H1 (cell line): ENCODE results near the gene PTGER3. TPM values are rescaled to one million over a fixed set of nuclear protein-coding genes. Genes with fewer than 3 reads are reported as not detected.

Experiments
- CTCF ChIA-PET: fragments of 300-600 bp; sonication (Branson Sonifier 250); formaldehyde crosslinking; loops from one replicate; lab custom pipeline; 2021; ENCODE audit not compliant: partially characterized antibody; lab: Charles Lee
- POLR2A ChIA-PET: fragments of 300-600 bp; sonication (Branson Sonifier 250); formaldehyde crosslinking; loops from one replicate; lab custom pipeline; 2021; ENCODE audit warnings: inconsistent platforms; ENCODE audit not compliant: partially characterized antibody; lab: Charles Lee
- DNase-seq, 2 experiments: peaks; one replicate each; pipeline versions ENCODE4 v3.0.0 to v3.0.0-alpha.2; 2010 to 2022; ENCODE audit warnings: low spot score in 2 of 2, low read depth in 1 of 2, mixed read lengths in 1 of 2
- FAIRE-seq: peaks from 2 replicates; lab custom pipeline; 2011; peaks lifted over from hg19 to GRCh38; lab: Jason Lieb, UNC
- H2AFZ ChIP-seq: 2 replicates; pipeline ENCODE4 v1.8.1; 2012; ENCODE audit warnings: low read length, inconsistent platforms
- H2AK5ac ChIP-seq: 2 replicates; pipeline ENCODE4 v1.6.1; 2013; ENCODE audit warnings: low read depth, low read length
- H2BK120ac ChIP-seq: replicated peaks from 2 replicates; pipeline ENCODE3; 2013; ENCODE audit warnings: low read depth, low read length, inconsistent platforms
- H2BK12ac ChIP-seq: 2 replicates; pipeline ENCODE4 v1.6.1; 2013; ENCODE audit warnings: low read depth, low read length
- H2BK15ac ChIP-seq: 2 replicates; pipeline ENCODE4 v1.6.1; 2013; ENCODE audit warnings: low read length
- H2BK20ac ChIP-seq: 2 replicates; pipeline ENCODE4 v1.6.1; 2013; ENCODE audit warnings: low read length
- H2BK5ac ChIP-seq: 2 replicates; pipeline ENCODE4 v1.6.1; 2013; ENCODE audit warnings: low read depth, low read length
- H3K14ac ChIP-seq: 2 replicates; pipeline ENCODE4 v1.6.1; 2013; ENCODE audit warnings: inconsistent platforms; ENCODE audit not compliant: insufficient read length
- H3K18ac ChIP-seq: 2 replicates; pipeline ENCODE4 v1.6.1; 2013; ENCODE audit warnings: low read length; ENCODE audit errors: extremely low read depth
- H3K23ac ChIP-seq: 2 replicates; pipeline ENCODE4 v1.6.1; 2013; ENCODE audit warnings: inconsistent platforms; ENCODE audit not compliant: insufficient read length
- H3K23me2 ChIP-seq: 2 replicates; pipeline ENCODE4 v1.6.1; 2013; ENCODE audit warnings: low read depth, low read length
- H3K27ac ChIP-seq: 2 replicates; pipeline ENCODE4 v1.6.1; 2011; ENCODE audit warnings: low read depth, low read length, inconsistent platforms
- H3K27me3 ChIP-seq, 4 experiments: replicated peaks in 1 of 4; 1 replicate in 1 of 4; 2 replicates in 3 of 4; pipeline versions ENCODE4 v1.6.1 to v1.8.1; 2011 to 2013; ENCODE audit warnings: low read length in 3 of 4, mild to moderate bottlenecking in 3 of 4, inconsistent platforms in 2 of 4, mixed read lengths in 2 of 4, moderate library complexity in 1 of 4; ENCODE audit not compliant: control insufficient read depth in 3 of 4, insufficient read depth in 3 of 4; ENCODE audit errors: extremely low read depth in 1 of 4
- H3K36me3 ChIP-seq, 4 experiments: 2 replicates each; pipeline versions ENCODE4 v1.6.1 to v1.8.1; 2011 to 2013; ENCODE audit warnings: mild to moderate bottlenecking in 4 of 4, low read length in 3 of 4, moderate library complexity in 2 of 4, control low read depth in 1 of 4, inconsistent platforms in 1 of 4; ENCODE audit not compliant: insufficient read depth in 4 of 4, control insufficient read depth in 2 of 4
- H3K4ac ChIP-seq: replicated peaks from 2 replicates; pipeline ENCODE3; 2013; ENCODE audit warnings: low read length, low read depth, mixed read lengths, inconsistent platforms; ENCODE audit not compliant: insufficient read length
- H3K4me1 ChIP-seq, 4 experiments: replicated peaks in 1 of 4; 1 replicate in 1 of 4; 2 replicates in 3 of 4; pipeline versions ENCODE4 v1.6.1 to v1.8.1; 2011 to 2013; ENCODE audit warnings: low read length in 3 of 4, inconsistent platforms in 2 of 4, mixed read lengths in 1 of 4; ENCODE audit not compliant: insufficient read depth in 4 of 4, control insufficient read depth in 3 of 4
- H3K4me2 ChIP-seq, 2 experiments: 2 replicates each; pipeline versions ENCODE4 v1.6.1 to v1.8.1; 2011 to 2013; ENCODE audit warnings: low read depth in 2 of 2, low read length in 2 of 2, control low read depth in 1 of 2, inconsistent platforms in 1 of 2, mild to moderate bottlenecking in 1 of 2; ENCODE audit not compliant: insufficient read depth in 1 of 2
- H3K4me3 ChIP-seq, 4 experiments: fragments of 200-600, 300-600 bp in 1 of 4; sonication (generic), shearing (Covaris generic), sonication (Bioruptor Twin) in 1 of 4; 2 replicates each; pipeline versions ENCODE4 v1.5.1 to v1.8.1; 2011 to 2016; ENCODE audit warnings: low read length in 4 of 4, low read depth in 3 of 4, control low read depth in 2 of 4, inconsistent platforms in 2 of 4, mild to moderate bottlenecking in 2 of 4, mixed read lengths in 1 of 4, moderate library complexity in 1 of 4; ENCODE audit not compliant: insufficient read depth in 2 of 4; ENCODE audit errors: extremely low read depth in 1 of 4
- H3K56ac ChIP-seq: replicated peaks from 2 replicates; pipeline ENCODE3; 2013; ENCODE audit warnings: low read depth, mild to moderate bottlenecking, mixed read lengths, low read length, inconsistent platforms; ENCODE audit not compliant: insufficient read length
- H3K79me1 ChIP-seq: 2 replicates; pipeline ENCODE4 v1.6.1; 2013; ENCODE audit warnings: low read depth, low read length, control low read depth
- H3K79me2 ChIP-seq, 2 experiments: 2 replicates each; pipeline versions ENCODE4 v1.6.1 to v1.8.1; 2012 to 2013; ENCODE audit warnings: low read length in 2 of 2, mild to moderate bottlenecking in 2 of 2, inconsistent platforms in 1 of 2; ENCODE audit not compliant: insufficient read depth in 2 of 2, control insufficient read depth in 1 of 2
- H3K9ac ChIP-seq, 4 experiments: replicated peaks in 1 of 4; 1 replicate in 1 of 4; 2 replicates in 3 of 4; pipeline versions ENCODE4 v1.6.1 to v1.8.1; 2011 to 2013; ENCODE audit warnings: low read depth in 3 of 4, low read length in 3 of 4, control low read depth in 2 of 4, mild to moderate bottlenecking in 2 of 4, moderate library complexity in 2 of 4, inconsistent platforms in 1 of 4; ENCODE audit errors: extremely low read depth in 1 of 4
- H3K9me3 ChIP-seq, 2 experiments: 2 replicates each; pipeline versions ENCODE4 v1.6.1 to v1.8.1; 2012 to 2013; ENCODE audit warnings: mild to moderate bottlenecking in 2 of 2, moderate library complexity in 2 of 2, control low read depth in 1 of 2, inconsistent platforms in 1 of 2, low read depth in 1 of 2, low read length in 1 of 2, mixed read lengths in 1 of 2; ENCODE audit not compliant: insufficient read depth in 2 of 2
- H4K20me1 ChIP-seq, 2 experiments: replicated peaks in 1 of 2; 2 replicates each; pipeline versions ENCODE3 to v1.8.1; 2011 to 2013; ENCODE audit warnings: inconsistent platforms in 2 of 2, low read length in 2 of 2, mild to moderate bottlenecking in 1 of 2; ENCODE audit not compliant: insufficient read depth in 2 of 2, control insufficient read depth in 1 of 2
- H4K5ac ChIP-seq: 2 replicates; pipeline ENCODE4 v1.6.1; 2013; ENCODE audit warnings: low read length, low read depth, mixed read lengths, inconsistent platforms; ENCODE audit not compliant: insufficient read length
- H4K8ac ChIP-seq: 2 replicates; pipeline ENCODE4 v1.8.0; 2013; ENCODE audit warnings: mild to moderate bottlenecking, moderate library complexity, low read length, inconsistent platforms; ENCODE audit not compliant: insufficient read depth; ENCODE audit errors: extremely low read depth
- H4K91ac ChIP-seq: replicated peaks from 2 replicates; pipeline ENCODE3; 2013; ENCODE audit warnings: low read length, mixed read lengths, inconsistent platforms; ENCODE audit not compliant: insufficient read length
- CEBPB ChIP-seq: IDR thresholded peaks from 2 replicates; pipeline ENCODE4 v1.6.1; 2012; ENCODE audit warnings: low read depth, low read length
- JUND ChIP-seq: IDR thresholded peaks from 2 replicates; pipeline ENCODE4 v1.6.1; 2011; ENCODE audit warnings: mild to moderate bottlenecking, improper control_type of control experiment, low read length
- RAD21 ChIP-seq, 2 experiments: IDR thresholded peaks in 1 of 2; conservative IDR thresholded peaks in 1 of 2; 2 replicates each; pipeline ENCODE4 v1.6.1; 2011; ENCODE audit warnings: low read depth in 2 of 2, low read length in 2 of 2, improper control_type of control experiment in 1 of 2, inconsistent platforms in 1 of 2, mild to moderate bottlenecking in 1 of 2, moderate library complexity in 1 of 2
- RBBP5 ChIP-seq: IDR thresholded peaks from 2 replicates; pipeline ENCODE4 v1.7.1; 2012; ENCODE audit warnings: low read depth, mild to moderate bottlenecking, inconsistent platforms, low read length, moderate library complexity, borderline replicate concordance
- RNF2 ChIP-seq: fragments of 200-900, 300-1000 bp; sonication (generic); IDR thresholded peaks from 2 replicates; pipeline ENCODE4 v1.7.1; 2016; ENCODE audit warnings: borderline replicate concordance, low read depth, mild to moderate bottlenecking, antibody characterized with exemption, low read length; ENCODE audit not compliant: poor library complexity, severe bottlenecking; ENCODE audit errors: missing control alignments
- SIRT6 ChIP-seq: IDR thresholded peaks from one replicate; pipeline ENCODE4 v1.7.1; 2012; ENCODE audit warnings: low read length, inconsistent platforms
- polyA plus RNA-seq, 7 experiments: library from polyadenylated mRNA; depleted of rRNA in 3 of 7; stranded (reverse) in 5 of 7; unstranded in 2 of 7; fragments of >200 nt in 5 of 7; fragments of 200-250 nt in 2 of 7; gene quantifications; 1 replicate in 5 of 7; 2 replicates in 1 of 7; 4 replicates in 1 of 7; pipeline versions ENCODE4 v1.2.1 to v1.2.3, GENCODE V29; 2011 to 2013; ENCODE audit warnings: missing spikeins in 2 of 7, mixed read lengths in 2 of 7
- total RNA-seq: library from RNA; stranded (reverse); fragmentation: NEBNext Ultra II Directional; extraction: Animal tissue kit (Norgen Biotek cat#: 25700); gene quantifications from 2 replicates; pipeline ENCODE4 v1.2.1, GENCODE V29; 2021

Gene PTGER3
- total and polyA plus RNA-seq, 2 of the 8 experiments (the other 6 are each of a cell fraction or from before 2014, with no cell fraction given) = 0.38 to 0.82 TPM

- no peak overlapping the region for H4K91ac ChIP-seq
- H2AK5ac ChIP-seq = no peak overlapping the region
- TF ChIP-seq RNF2 = no peak
- TF ChIP-seq RBBP5 = no peak
- no peak for TF ChIP-seq CEBPB
- TF ChIP-seq SIRT6 = no peak
- TF ChIP-seq JUND = no peak
- TF ChIP-seq RAD21 (IDR thresholded peaks at IDR 0.05 in 1 of 2, conservative IDR thresholded peaks at IDR 0.05 in 1 of 2; ENCODE audit: low read depth in 2 of 2, low read length in 2 of 2) = no peak
- H4K20me1 ChIP-seq = no peaks in the 10 kb centered on the region
- no peaks in the 10 kb centered on the region for H3K23me2 ChIP-seq
- no peaks in the 10 kb centered on the region for H3K27me3 ChIP-seq
- H3K9ac ChIP-seq = no peak overlapping the region
- H3K79me2 ChIP-seq = no peaks in the 10 kb centered on the region
- H3K14ac ChIP-seq = no peak overlapping the region
- H2BK15ac ChIP-seq = no peak overlapping the region
- H2BK20ac ChIP-seq = no peak overlapping the region
- H3K4me1 ChIP-seq = no peaks in the 10 kb centered on the region
- H3K36me3 ChIP-seq = no peaks in the 10 kb centered on the region
- ChIA-PET CTCF (no interaction called here), POLR2A (no interaction called here)
- no peak overlapping the region for H3K4me3 ChIP-seq
- no peaks in the 10 kb centered on the region for H3K9me3 ChIP-seq
- no peak overlapping the region for H2AFZ ChIP-seq
- no peak overlapping the region for H3K56ac ChIP-seq
- no peak overlapping the region for H3K23ac ChIP-seq
- H3K4ac ChIP-seq = no peak overlapping the region
- no peak overlapping the region for H4K8ac ChIP-seq
- H3K79me1 ChIP-seq = no peaks in the 10 kb centered on the region
- H3K4me2 ChIP-seq = no peak overlapping the region
- DNase-seq (no peak), FAIRE-seq (no peak)
- no peak overlapping the region for H2BK120ac ChIP-seq
- H3K18ac ChIP-seq = no peak overlapping the region
- no peak overlapping the region for H2BK5ac ChIP-seq
- no peak overlapping the region for H3K27ac ChIP-seq
- H2BK12ac ChIP-seq = no peak overlapping the region
- no peak overlapping the region for H4K5ac ChIP-seq
These were observed 16.2 kb downstream of the PTGER3 start for GRCh38 chr1:71031426-71031825.
